ENCODE measurements around the gene IL37. TPM values are rescaled to one million over a fixed set of nuclear protein-coding genes. Genes with fewer than 3 reads are reported as not detected.

Gene IL37
- total RNA-seq, 1 donor from 2014 or later, result not detected

DNA sequence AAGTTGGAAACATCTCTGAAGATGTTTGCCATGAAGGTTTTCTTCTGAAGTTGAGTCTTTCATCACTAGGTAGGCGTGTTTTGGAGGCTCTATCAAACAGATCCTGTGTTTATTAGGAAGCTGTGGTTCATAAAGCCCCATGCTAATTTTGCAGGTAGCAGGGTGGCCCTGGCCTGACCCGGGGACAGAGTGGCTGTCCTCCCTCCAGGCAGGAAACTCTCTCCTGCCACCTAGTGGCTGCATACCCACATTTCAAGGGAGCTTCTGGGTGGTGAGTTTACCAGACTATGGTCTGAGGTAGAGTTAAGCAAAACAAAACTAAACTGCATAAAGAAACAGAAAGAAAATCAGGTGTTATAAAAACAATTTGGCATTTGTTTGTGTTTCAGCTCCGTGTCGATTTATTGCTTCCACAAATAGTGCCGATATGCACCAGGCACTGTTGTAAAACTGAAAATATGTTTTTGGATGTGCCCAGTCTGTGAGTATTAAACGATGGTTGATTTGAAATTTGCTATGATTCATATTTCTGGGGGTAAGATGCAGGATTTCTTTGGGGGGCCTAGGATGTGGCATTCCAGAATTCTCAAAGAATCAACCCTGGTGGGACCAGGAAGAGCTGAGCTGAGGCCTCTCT is 26.0 kb upstream of the IL37 start:
- Mint-ChIP-seq H3K9me3 (ENCODE audit: low read depth) (no peaks in the 10 kb centered on the region), H3K36me3 (ENCODE audit: insufficient read depth) (no peaks in the 10 kb centered on the region), H3K27me3 (peaks cover 2% of the 10 kb centered on the region), H3K4me3 (ENCODE audit: low read depth) (no peak overlapping the region), H3K4me1 (ENCODE audit: low read depth) (no peaks in the 10 kb centered on the region), H3K27ac (no peak overlapping the region)
- DNase-seq (ENCODE audit: low spot score, unreplicated experiment), result peak; percentile 24
- TF ChIP-seq CTCF (IDR thresholded peaks at IDR 0.05; ENCODE audit: unreplicated experiment), result peak; percentile 72

GRCh38 chr2:112885506-112885902 is 25.5 kb upstream of the IL37 start:
- Mint-ChIP-seq H3K27me3 (peaks cover 2% of the 10 kb centered on the region), H3K9me3 (ENCODE audit: low read depth) (no peaks in the 10 kb centered on the region), H3K4me3 (ENCODE audit: low read depth) (no peak overlapping the region), H3K36me3 (ENCODE audit: insufficient read depth) (no peaks in the 10 kb centered on the region), H3K27ac (no peak overlapping the region), H3K4me1 (ENCODE audit: low read depth) (no peaks in the 10 kb centered on the region)
- DNase-seq (ENCODE audit: low spot score, unreplicated experiment), result no peak
- no peak for TF ChIP-seq CTCF (IDR thresholded peaks at IDR 0.05; ENCODE audit: unreplicated experiment)

GRCh38 chr2:112886291-112886690 is 24.7 kb upstream of the IL37 start:
- no peak for DNase-seq (ENCODE audit: low spot score, unreplicated experiment)

GRCh38 chr2:112887964-112888749 is 22.8 kb upstream of the IL37 start:
- Mint-ChIP-seq H3K27me3 (no peaks in the 10 kb centered on the region), H3K4me3 (ENCODE audit: low read depth) (no peak overlapping the region), H3K27ac (no peak overlapping the region), H3K9me3 (ENCODE audit: low read depth) (no peaks in the 10 kb centered on the region), H3K36me3 (ENCODE audit: insufficient read depth) (no peaks in the 10 kb centered on the region), H3K4me1 (ENCODE audit: low read depth) (no peaks in the 10 kb centered on the region)
- DNase-seq (ENCODE audit: low spot score, unreplicated experiment), result no peak
- no peak for TF ChIP-seq CTCF (IDR thresholded peaks at IDR 0.05; ENCODE audit: unreplicated experiment)

More at GRCh38 chr2:112886291-112886690, 24.7 kb upstream of the IL37 start:
- Mint-ChIP-seq H3K36me3 (ENCODE audit: insufficient read depth) (no peaks in the 10 kb centered on the region), H3K9me3 (ENCODE audit: low read depth) (no peaks in the 10 kb centered on the region), H3K4me1 (ENCODE audit: low read depth) (no peaks in the 10 kb centered on the region), H3K27me3 (no peaks in the 10 kb centered on the region), H3K4me3 (ENCODE audit: low read depth) (no peak overlapping the region), H3K27ac (no peak overlapping the region)
- TF ChIP-seq CTCF (IDR thresholded peaks at IDR 0.05; ENCODE audit: unreplicated experiment), result no peak

- Mint-ChIP-seq H3K4me1 (ENCODE audit: low read depth) (no peaks in the 10 kb centered on the region), H3K36me3 (ENCODE audit: insufficient read depth) (no peaks in the 10 kb centered on the region), H3K4me3 (ENCODE audit: low read depth) (no peak overlapping the region), H3K9me3 (ENCODE audit: low read depth) (no peaks in the 10 kb centered on the region), H3K27me3 (no peaks in the 10 kb centered on the region), H3K27ac (no peak overlapping the region)
- DNase-seq (ENCODE audit: low spot score, unreplicated experiment), result no peak
- no peak for TF ChIP-seq CTCF (IDR thresholded peaks at IDR 0.05; ENCODE audit: unreplicated experiment)
Observed at GRCh38 chr2:112889976-112890375, 21.0 kb upstream of the IL37 start.

Data from progenitor cell of endocrine pancreas (in vitro differentiated cells).